Activated naive CD8-positive, alpha-beta T cell treated with anti-CD3 and anti-CD28 coated beads for 36 hours (primary cell): Measurements from ENCODE around the gene LINGO3. TPM values are rescaled to one million over a fixed set of nuclear protein-coding genes. Genes with fewer than 3 reads are reported as not detected.
A peak's percentile ranks its signal among the peaks of the same experiment; 100 is the strongest.

Source experiments
- DNase-seq: peaks from one replicate; pipeline ENCODE4 v3.0.0; 2021
- H3K27ac Mint-ChIP-seq: one replicate; pipeline ENCODE4 v1.8.0; 2022; ENCODE audit warnings: mild to moderate bottlenecking, moderate library complexity, mixed read lengths
- H3K27me3 Mint-ChIP-seq: one replicate; pipeline ENCODE4 v1.8.0; 2022; ENCODE audit warnings: mild to moderate bottlenecking, mixed read lengths
- H3K36me3 Mint-ChIP-seq: one replicate; pipeline ENCODE4 v1.8.0; 2021; ENCODE audit warnings: mild to moderate bottlenecking, mixed read lengths
- H3K4me1 Mint-ChIP-seq: one replicate; pipeline ENCODE4 v1.8.0; 2021; ENCODE audit warnings: mixed read lengths
- H3K4me3 Mint-ChIP-seq: one replicate; pipeline ENCODE4 v1.8.0; 2022; ENCODE audit warnings: mild to moderate bottlenecking, moderate library complexity, mixed read lengths
- H3K9me3 Mint-ChIP-seq: one replicate; pipeline ENCODE4 v1.8.0; 2022; ENCODE audit warnings: mixed read lengths
- total RNA-seq, 2 experiments: library from RNA; stranded (reverse); gene quantifications; one replicate each; pipeline ENCODE4 v1.2.3, GENCODE V29; 2021

The LINGO3 gene
- total RNA-seq, 2 experiments from 2014 or later, result 0.28 TPM; not detected in 1

DNA sequence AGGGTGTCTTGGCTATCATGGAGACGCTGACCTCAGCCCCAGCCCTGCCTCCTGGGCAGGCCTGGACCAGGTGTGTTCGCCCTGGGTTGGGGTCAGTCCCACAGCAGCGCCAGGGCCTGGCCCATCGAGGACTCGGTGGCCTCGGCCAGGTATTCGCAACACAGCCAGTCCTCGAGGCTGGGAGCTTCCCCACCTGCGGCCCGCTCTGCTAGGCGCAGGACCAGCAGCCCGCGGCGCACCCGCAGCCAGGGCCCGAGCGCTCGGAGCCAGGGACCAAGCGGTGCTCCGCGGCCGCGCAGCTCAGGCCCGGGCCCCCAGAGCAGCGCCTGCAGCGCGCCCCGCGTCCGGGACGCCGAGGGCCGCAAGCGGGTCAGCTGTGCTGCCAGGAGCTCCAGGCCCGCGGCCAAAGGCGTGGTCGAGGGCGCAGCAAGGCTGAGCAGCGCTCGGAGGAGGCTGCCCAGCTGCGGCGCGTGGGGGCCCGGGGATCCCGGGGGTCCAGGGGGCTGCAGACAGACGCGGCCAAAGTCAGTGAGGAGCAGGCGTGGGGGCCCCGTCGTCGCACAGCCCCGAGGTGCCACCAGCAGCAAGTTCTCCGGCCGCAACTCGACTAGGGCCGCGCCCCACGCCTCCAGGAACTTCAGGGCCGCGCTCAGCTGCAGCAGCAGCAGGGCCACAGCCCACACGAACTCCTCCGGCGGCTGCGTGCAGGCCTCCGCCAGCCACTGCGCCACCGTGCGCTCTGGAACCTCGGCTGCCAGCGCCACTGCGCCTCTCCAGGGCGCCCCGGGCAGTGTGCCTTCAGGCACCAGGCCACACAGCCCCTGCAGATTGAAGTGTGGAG is 32.1 kb downstream of the LINGO3 start:
- no peak for DNase-seq
- peaks cover 33% of the 10 kb centered on the region for H3K36me3 Mint-ChIP-seq
- no peaks in the 10 kb centered on the region for H3K9me3 Mint-ChIP-seq
- H3K27me3 Mint-ChIP-seq, result no peaks in the 10 kb centered on the region
- no peak overlapping the region for H3K27ac Mint-ChIP-seq
- no peak overlapping the region for H3K4me3 Mint-ChIP-seq
- peaks cover 24% of the 10 kb centered on the region for H3K4me1 Mint-ChIP-seq

DNA sequence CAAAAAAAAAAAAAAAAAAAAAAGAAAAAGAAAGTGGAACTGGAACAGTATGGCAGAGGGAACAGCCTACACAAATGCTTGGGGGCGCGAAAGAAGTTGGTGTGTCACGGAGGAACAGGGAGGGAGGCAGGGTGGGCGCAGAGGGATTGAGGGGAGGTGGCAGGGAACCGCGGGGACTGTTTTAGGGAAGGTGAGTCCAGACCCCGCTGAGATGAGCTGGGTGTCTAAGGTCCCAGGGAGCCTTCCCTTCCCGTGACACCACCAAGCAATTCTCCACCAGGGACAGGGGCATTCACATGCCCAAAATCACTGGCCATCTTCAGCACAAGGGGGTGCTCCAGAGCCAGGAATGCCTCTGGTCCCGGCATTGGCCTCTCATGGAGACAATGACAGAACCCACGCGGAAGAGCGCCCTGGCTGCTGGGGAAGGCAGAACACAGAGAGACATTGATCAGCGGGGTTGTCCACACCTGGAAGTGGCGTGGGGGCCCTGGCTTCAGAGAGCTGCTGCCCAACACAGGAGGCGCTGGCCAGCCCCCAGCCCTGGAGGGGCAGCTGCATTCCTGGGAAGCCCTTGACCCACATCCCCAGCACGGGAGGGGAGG is 32.9 kb downstream of the LINGO3 start:
- DNase-seq, result peak; percentile 47
- Mint-ChIP-seq H3K36me3 (peaks cover 35% of the 10 kb centered on the region), H3K4me1 (peaks cover 24% of the 10 kb centered on the region), H3K27me3 (no peaks in the 10 kb centered on the region), H3K4me3 (no peak overlapping the region), H3K9me3 (no peaks in the 10 kb centered on the region), H3K27ac (peak overlapping the region; percentile 54)

DNA sequence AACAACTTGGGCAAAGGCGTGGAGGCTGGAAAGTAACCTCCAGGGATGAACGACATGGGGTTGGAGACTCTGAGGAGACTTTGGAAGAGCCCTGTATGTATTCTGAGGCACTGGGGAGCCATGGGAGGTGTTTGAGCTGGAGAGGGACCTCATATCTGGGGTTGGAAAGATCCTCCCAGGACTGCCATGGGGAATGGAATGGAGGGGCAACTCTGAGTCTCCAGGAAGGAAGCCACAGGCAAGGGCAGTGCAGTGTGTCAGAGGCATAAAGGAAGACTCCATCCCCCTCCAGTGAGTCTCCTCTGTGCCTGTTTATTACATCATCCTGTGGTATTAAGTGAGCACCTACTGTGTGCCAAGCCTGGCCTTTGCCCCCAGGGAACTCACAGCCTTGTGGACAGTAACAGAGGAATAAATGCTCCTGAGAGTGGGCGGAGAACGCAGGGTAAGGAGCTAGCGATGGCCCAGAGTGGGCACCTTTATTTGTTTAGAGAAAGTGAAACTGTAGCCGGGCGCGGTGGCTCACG is 33.7 kb downstream of the LINGO3 start:
- H3K27ac Mint-ChIP-seq, result peak overlapping the region; percentile 91
- peaks cover 43% of the 10 kb centered on the region for H3K36me3 Mint-ChIP-seq
- peaks cover 24% of the 10 kb centered on the region for H3K4me1 Mint-ChIP-seq
- DNase-seq, result no peak
- H3K27me3 Mint-ChIP-seq, result no peaks in the 10 kb centered on the region
- H3K9me3 Mint-ChIP-seq, result no peaks in the 10 kb centered on the region
- peak overlapping the region; percentile 78 for H3K4me3 Mint-ChIP-seq

DNA sequence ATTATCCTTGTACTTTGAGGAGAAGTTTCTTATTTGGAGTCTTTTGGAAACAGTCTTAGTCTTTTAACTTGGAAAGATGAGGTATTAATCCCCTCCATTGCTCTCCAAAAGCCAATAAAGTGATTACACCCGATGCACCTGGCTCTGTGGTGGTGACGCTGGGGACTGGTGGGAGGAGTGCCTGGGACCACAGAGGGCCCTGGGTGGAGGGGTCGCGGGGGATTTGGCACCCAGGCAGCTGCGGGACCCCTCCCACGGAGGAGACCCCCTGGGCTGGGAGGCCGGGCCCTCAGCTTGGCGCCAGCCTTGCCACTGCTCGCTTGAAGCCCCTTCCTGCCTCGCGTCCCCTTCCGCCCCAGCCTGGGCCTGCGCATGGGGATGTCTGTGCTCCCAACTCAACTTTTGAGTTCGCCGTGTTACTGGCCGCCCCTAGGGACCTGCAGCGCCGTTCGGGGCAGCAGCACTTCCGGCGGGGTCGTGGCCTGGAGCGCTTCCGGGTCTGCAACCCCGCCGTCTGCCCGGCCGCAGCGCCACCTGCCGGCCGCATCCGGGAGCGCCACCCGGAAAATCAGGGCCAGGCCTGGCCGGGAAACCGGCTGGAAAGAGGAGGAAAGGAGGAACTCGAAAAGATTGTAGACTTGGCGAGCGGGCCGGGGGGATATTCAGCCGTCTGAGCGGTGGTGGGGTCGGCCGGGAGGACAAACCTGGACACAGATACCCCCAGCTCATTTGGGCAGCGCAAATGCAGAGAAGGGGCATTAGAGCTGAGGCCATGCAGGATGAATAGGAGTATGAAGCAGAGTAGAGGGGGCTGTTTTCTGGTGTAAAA is 34.4 kb downstream of the LINGO3 start:
- H3K4me1 Mint-ChIP-seq, result peaks cover 24% of the 10 kb centered on the region
- peak overlapping the region; percentile 78 for H3K4me3 Mint-ChIP-seq
- peak; percentile 92 for DNase-seq
- no peaks in the 10 kb centered on the region for H3K9me3 Mint-ChIP-seq
- H3K27ac Mint-ChIP-seq, result peak overlapping the region; percentile 91
- peaks cover 43% of the 10 kb centered on the region for H3K36me3 Mint-ChIP-seq
- no peaks in the 10 kb centered on the region for H3K27me3 Mint-ChIP-seq

DNA sequence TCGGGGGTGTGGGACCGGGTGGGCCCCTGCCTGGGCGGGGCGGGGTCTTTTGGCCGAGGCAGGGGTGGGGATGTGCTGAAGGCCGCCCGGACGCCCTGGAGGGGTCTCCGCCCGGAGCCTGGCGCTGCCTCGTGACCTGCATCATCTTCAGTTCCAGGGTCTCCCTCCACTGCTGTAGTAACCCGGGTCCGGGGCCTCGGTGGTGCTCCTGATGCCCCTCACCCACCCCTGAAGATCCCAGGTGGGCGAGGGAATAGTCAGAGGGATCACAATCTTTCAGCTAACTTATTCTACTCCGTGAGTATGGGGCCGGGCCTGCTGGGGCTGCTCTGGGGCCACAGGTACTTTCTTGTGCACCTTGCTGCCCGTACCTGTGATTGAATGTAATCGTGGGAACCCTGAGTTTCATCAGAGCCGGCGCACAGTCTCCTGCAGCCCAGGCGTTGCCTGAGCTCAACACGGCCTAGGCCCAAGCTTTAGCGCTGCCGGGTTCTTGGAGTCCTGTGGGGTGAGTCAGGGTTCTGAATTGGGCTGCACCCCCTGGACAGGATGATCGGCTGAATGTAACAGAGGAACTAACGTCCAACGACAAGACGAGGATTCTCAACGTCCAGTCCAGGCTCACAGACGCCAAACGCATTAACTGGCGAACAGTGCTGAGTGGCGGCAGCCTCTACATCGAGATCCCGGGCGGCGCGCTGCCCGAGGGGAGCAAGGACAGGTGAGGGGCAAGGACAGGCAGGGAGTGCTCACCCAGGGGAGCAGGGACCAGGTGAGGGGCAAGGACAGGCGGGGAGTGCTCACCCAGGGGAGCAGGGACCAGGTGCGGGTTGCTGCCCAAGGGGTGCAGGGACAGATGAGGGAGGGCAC is 36.5 kb downstream of the LINGO3 start:
- no peak for DNase-seq
- Mint-ChIP-seq H3K4me3 (peak overlapping the region; percentile 89), H3K9me3 (no peaks in the 10 kb centered on the region), H3K27me3 (no peaks in the 10 kb centered on the region), H3K36me3 (peaks cover 43% of the 10 kb centered on the region), H3K4me1 (peaks cover 32% of the 10 kb centered on the region), H3K27ac (peak overlapping the region; percentile 91)

DNA sequence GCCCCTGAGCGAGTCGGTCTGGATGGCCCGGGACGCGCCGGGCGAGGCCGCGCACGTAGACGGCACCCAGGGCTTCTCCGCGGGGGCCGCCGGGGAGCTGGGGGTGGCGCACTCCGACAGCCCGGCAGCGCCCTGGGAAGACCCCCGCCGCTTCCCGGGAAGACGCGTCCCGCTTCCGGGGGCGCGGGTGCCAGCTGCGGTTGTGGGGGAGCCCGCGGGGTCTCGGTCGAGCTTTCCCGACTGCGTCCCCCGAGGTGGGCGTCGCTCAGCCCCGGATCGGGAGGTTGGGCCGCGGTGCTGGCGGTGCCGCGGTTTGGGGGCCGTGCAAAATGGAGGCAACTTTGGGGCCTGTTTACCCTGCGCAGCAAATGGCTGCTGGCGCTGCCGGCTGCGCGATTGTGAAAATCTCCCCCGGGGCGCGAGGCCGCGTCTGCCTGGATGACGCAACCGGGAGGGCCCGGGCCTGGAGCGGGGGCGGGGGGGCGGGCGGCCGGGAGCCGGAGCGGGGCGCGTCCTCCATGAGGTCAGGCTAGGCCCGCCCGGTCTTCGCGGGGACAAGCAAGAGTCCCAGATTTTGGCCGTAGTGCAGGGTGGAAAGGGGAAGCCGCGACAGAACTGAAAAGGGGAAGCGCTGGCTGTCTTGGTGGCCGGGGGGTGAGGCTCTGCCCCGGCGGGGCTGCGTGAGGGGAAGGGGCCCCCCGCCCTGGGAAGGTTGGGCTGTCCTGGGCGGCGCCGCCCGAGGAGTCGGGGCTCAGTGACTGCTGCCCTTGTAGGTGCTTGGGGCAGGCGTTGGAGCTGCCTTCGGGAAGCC is 37.3 kb downstream of the LINGO3 start:
- peak; percentile 86 for DNase-seq
- peaks cover 43% of the 10 kb centered on the region for H3K36me3 Mint-ChIP-seq
- H3K9me3 Mint-ChIP-seq, result no peaks in the 10 kb centered on the region
- H3K27ac Mint-ChIP-seq, result peak overlapping the region; percentile 92
- H3K27me3 Mint-ChIP-seq, result no peaks in the 10 kb centered on the region
- peaks cover 36% of the 10 kb centered on the region for H3K4me1 Mint-ChIP-seq
- H3K4me3 Mint-ChIP-seq, result peak overlapping the region; percentile 89

DNA sequence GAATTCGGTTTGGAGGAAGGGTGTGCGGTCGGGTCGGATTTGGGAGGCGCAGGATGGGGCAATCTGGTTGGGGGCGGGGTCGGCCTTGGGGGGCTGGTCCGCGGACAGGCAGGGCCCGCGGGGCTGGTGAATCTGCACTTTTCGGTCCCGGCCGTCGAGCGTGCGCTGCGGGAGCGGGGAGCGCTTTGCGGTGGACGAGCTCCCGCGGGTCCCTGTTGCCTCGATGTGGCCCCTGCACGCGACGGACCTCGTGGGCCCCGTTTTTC is 37.9 kb downstream of the LINGO3 start:
- peaks cover 35% of the 10 kb centered on the region for H3K4me1 Mint-ChIP-seq
- H3K36me3 Mint-ChIP-seq, result peaks cover 42% of the 10 kb centered on the region
- no peak for DNase-seq
- no peaks in the 10 kb centered on the region for H3K9me3 Mint-ChIP-seq
- H3K27me3 Mint-ChIP-seq, result no peaks in the 10 kb centered on the region
- peak overlapping the region; percentile 92 for H3K27ac Mint-ChIP-seq
- peak overlapping the region; percentile 89 for H3K4me3 Mint-ChIP-seq

DNA sequence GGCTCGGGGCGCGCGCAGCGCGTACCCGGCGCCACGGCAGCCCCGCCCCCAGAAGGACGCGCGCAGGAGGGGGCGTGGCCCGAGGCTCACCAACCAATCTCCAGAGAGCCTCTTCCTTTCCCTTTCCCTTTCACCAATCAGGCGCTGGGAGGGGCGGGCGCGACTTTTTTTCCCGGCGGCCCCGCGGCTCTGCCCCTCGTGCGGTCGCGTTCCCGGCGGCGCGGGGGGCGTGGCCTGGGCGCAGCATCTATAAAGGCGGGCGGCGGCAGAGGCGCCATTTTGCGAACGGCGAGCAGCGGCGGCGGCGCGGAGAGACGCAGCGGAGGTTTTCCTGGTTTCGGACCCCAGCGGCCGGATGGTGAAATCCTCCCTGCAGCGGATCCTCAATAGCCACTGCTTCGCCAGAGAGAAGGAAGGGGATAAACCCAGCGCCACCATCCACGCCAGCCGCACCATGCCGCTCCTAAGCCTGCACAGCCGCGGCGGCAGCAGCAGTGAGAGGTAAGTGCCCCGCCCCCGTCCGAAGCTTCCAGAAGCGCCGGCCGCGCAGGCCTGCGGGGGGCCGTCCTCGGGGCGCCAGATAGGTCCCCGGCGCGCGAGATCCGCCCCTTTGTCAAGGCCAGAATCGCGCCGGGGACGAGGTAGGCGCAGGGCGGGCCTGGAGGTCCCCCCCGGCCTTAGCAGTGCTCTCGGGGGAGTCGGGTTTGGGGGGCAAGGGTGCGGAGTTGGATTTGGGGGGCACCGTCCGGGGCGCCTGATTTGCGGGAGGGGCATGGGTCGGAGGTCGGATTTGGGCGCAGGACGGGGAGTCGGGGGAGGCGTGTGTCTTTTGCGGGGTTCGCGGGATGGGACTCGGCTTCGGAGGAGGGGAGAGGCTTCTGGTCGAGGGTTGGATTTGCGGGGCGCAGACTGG is 38.5 kb downstream of the LINGO3 start:
- Mint-ChIP-seq H3K4me1 (peaks cover 32% of the 10 kb centered on the region), H3K27ac (peak overlapping the region; percentile 92), H3K9me3 (no peaks in the 10 kb centered on the region), H3K36me3 (peaks cover 40% of the 10 kb centered on the region), H3K4me3 (peak overlapping the region; percentile 89), H3K27me3 (no peaks in the 10 kb centered on the region)
- peak; percentile 99 for DNase-seq

DNA sequence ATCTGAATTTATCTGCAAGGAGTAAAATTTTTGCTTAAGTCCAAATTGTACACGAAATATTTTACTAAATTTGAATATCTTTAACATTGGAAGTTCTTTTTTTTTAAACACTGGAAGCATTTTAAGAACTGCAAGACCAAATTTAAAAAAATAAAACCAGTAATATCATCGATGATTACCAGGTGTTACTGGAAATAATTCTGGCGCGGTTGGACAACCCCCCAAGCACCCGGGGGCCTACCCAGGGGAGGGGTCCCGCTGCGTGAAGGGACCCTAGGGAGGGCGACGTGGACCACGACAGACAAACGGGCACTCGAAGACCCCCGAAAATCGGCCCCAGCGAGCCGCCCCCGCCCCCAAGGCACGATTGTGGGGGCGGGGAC is 39.1 kb downstream of the LINGO3 start:
- Mint-ChIP-seq H3K36me3 (peaks cover 33% of the 10 kb centered on the region), H3K27me3 (no peaks in the 10 kb centered on the region), H3K4me3 (peak overlapping the region; percentile 89), H3K9me3 (no peaks in the 10 kb centered on the region), H3K4me1 (peaks cover 26% of the 10 kb centered on the region), H3K27ac (peak overlapping the region; percentile 78)
- no peak for DNase-seq

DNA sequence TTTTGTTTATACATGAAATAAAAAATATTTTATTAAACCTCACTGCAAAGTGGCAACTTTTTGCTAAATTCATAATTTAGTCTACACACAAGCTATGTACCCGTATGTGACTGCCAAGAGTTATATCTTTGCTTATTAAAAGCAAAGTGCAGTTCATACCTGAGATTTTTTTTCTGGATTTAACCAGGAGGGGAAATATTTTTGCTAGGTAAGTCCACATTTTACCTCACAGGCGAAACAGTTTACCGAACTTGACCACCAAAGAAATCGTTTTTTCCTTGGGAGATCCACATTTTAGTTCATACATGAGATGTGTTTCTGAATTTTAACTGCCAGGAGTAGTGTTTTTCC is 39.5 kb downstream of the LINGO3 start:
- no peaks in the 10 kb centered on the region for H3K9me3 Mint-ChIP-seq

DNA sequence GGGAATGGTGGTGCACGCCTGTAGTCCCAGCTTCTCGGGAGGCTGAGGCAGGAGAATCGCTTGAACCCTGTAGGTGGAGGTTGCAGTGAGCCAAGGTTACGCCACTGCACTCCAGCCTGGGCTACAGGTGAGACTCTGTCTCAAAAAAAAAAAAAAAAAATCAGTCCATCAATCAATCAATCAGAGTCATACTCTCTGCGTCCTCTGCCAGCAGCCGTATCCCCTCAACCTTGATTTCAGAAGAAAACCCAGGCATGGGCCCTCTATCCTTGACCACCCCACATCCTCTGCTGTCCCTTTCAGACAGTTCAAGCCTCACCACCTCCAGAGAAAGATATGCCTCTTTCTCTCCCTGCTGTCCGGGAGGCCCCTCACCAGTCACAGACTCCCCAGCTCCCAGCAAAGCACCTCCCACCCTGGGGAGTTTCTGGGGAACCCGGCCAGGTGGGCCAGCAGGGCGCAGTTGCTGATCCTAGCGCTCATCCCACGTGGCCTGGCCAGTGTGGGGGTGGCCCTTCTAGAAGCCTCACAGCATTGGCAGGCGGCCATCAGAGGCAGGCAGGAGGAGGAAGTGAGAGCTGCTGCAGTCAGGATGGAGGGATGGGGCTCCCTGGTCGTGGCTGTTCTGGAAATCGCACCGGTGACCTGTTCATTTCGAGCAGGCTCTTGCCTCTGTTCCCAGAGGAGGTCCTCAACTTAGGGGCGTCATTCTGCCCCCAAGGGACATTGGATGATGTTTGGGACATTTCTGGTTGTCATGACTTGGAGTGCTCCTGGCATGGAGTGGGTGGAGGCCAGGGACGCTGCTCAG is 41.6 kb downstream of the LINGO3 start:
- Mint-ChIP-seq H3K27ac (peak overlapping the region; percentile 48), H3K4me1 (peaks cover 13% of the 10 kb centered on the region), H3K36me3 (peaks cover 13% of the 10 kb centered on the region), H3K27me3 (no peaks in the 10 kb centered on the region), H3K4me3 (peak overlapping the region; percentile 41), H3K9me3 (no peaks in the 10 kb centered on the region)
- peak; percentile 57 for DNase-seq

More for the DNA sequence above, 39.5 kb downstream of the LINGO3 start:
- H3K36me3 Mint-ChIP-seq, result peaks cover 30% of the 10 kb centered on the region
- DNase-seq, result no peak
- H3K27me3 Mint-ChIP-seq, result no peaks in the 10 kb centered on the region
- H3K27ac Mint-ChIP-seq, result peak overlapping the region; percentile 78
- peaks cover 23% of the 10 kb centered on the region for H3K4me1 Mint-ChIP-seq
- peak overlapping the region; percentile 89 for H3K4me3 Mint-ChIP-seq

DNA sequence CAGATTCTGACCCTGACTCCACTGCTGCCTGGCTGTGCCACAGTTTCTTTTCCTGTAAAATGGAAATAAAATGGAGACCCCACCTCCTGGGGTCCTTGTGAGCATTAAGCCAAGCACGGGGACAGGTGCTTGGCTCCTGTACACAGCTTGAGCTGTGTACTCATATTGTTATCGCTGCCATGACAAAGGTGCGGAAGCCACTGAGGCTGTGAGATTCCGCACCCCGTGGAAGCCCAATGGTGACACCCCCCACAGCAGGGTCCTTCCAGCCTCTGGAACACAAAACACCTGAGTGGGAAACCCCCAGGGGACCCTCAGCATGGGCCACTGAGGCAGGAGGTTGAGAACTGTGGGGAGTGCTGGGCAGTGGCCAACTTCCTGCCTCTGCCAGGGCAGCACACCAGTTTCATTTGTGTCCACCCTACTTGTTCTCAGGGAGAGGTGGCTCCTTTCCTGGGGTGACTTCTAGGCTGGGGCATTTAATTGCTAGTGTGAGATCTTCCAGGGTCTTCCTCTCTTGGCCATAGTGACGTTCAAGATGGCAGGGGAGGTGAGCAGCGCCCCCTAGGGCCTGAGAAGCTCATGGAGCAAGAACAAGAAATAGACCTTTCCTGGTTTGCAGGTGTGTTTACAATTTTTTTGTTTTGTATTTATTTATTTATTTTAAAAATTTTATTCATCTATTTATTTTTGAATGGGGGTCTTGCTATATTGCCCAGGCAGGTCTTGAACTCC is 46.3 kb downstream of the LINGO3 start:
- H3K4me3 Mint-ChIP-seq, result no peak overlapping the region
- no peaks in the 10 kb centered on the region for H3K9me3 Mint-ChIP-seq
- no peaks in the 10 kb centered on the region for H3K27me3 Mint-ChIP-seq
- peaks cover 22% of the 10 kb centered on the region for H3K4me1 Mint-ChIP-seq
- DNase-seq, result no peak
- no peak overlapping the region for H3K27ac Mint-ChIP-seq
- H3K36me3 Mint-ChIP-seq, result no peaks in the 10 kb centered on the region
